Parathyroid adenoma (tissue), 2 donors: ENCODE results near the gene CD27.
A peak's percentile ranks its signal among the peaks of the same experiment; 100 is the strongest.

Source experiments
- H2AFZ ChIP-seq: fragments of 300-600 bp; sonication (generic); one replicate; pipeline ENCODE4 v1.7.0; 2017; ENCODE audit warnings: antibody characterized with exemption, mild to moderate bottlenecking
- H3K27ac ChIP-seq: fragments of 300-600 bp; sonication (generic); one replicate; pipeline ENCODE4 v1.7.0; 2017
- H3K27me3 ChIP-seq: fragments of 300-600 bp; sonication (generic); one replicate; pipeline ENCODE4 v1.7.0; 2017; ENCODE audit warnings: low read length; ENCODE audit not compliant: control insufficient read depth, insufficient read depth
- H3K36me3 ChIP-seq: fragments of 300-600 bp; sonication (generic); one replicate; pipeline ENCODE4 v1.7.0; 2017; ENCODE audit warnings: low read length; ENCODE audit not compliant: control insufficient read depth, insufficient read depth
- H3K4me1 ChIP-seq: fragments of 300-600 bp; sonication (generic); one replicate; pipeline ENCODE4 v1.7.0; 2017; ENCODE audit warnings: control low read depth
- H3K4me2 ChIP-seq: fragments of 300-600 bp; sonication (generic); one replicate; pipeline ENCODE4 v1.7.0; 2017; ENCODE audit warnings: low read length
- H3K4me3 ChIP-seq: fragments of 300-600 bp; sonication (generic); one replicate; pipeline ENCODE4 v1.7.0; 2017; ENCODE audit warnings: low read depth, low read length
- H3K79me2 ChIP-seq: fragments of 300-600 bp; sonication (generic); one replicate; pipeline ENCODE4 v1.7.0; 2017; ENCODE audit warnings: control low read depth
- H3K9ac ChIP-seq: fragments of 300-600 bp; sonication (generic); one replicate; pipeline ENCODE4 v1.7.0; 2017; ENCODE audit warnings: mild to moderate bottlenecking
- H3K9me3 ChIP-seq: fragments of 300-600 bp; sonication (generic); one replicate; pipeline ENCODE4 v1.7.0; 2017; ENCODE audit warnings: low read length; ENCODE audit not compliant: control insufficient read depth
- TF ChIP-seq, protein P1 (sequence below): fragments of 300-600 bp; sonication (generic); IDR thresholded peaks from one replicate; pipeline ENCODE4 v1.7.0; 2017; ENCODE audit warnings: antibody characterized with exemption, mild to moderate bottlenecking
- donor health status: primary hyperparathyroidism.

The CD27 gene

GRCh38 chr12:6468283-6468575 is 23.5 kb downstream of the CD27 start:
- Histone ChIP-seq H3K4me2 (no peak overlapping the region), H3K9ac (no peak overlapping the region), H2AFZ (no peak overlapping the region), H3K79me2 (no peaks in the 10 kb centered on the region), H3K27ac (no peak overlapping the region), H3K27me3 (no peaks in the 10 kb centered on the region), H3K4me3 (no peak overlapping the region), H3K4me1 (peaks cover 13% of the 10 kb centered on the region), H3K36me3 (no peaks in the 10 kb centered on the region), H3K9me3 (no peaks in the 10 kb centered on the region)
- TF ChIP-seq, protein P1, sequence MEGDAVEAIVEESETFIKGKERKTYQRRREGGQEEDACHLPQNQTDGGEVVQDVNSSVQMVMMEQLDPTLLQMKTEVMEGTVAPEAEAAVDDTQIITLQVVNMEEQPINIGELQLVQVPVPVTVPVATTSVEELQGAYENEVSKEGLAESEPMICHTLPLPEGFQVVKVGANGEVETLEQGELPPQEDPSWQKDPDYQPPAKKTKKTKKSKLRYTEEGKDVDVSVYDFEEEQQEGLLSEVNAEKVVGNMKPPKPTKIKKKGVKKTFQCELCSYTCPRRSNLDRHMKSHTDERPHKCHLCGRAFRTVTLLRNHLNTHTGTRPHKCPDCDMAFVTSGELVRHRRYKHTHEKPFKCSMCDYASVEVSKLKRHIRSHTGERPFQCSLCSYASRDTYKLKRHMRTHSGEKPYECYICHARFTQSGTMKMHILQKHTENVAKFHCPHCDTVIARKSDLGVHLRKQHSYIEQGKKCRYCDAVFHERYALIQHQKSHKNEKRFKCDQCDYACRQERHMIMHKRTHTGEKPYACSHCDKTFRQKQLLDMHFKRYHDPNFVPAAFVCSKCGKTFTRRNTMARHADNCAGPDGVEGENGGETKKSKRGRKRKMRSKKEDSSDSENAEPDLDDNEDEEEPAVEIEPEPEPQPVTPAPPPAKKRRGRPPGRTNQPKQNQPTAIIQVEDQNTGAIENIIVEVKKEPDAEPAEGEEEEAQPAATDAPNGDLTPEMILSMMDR: no peak

- Histone ChIP-seq H3K27me3 (no peaks in the 10 kb centered on the region), H3K9me3 (no peaks in the 10 kb centered on the region), H3K4me3 (peak overlapping the region; percentile 88), H3K9ac (no peak overlapping the region), H3K79me2 (no peaks in the 10 kb centered on the region), H3K4me2 (peak overlapping the region; percentile 97), H3K27ac (no peak overlapping the region), H2AFZ (no peak overlapping the region), H3K36me3 (no peaks in the 10 kb centered on the region), H3K4me1 (peaks cover 13% of the 10 kb centered on the region)
- TF ChIP-seq, protein P1: no peak
Observed at GRCh38 chr12:6469092-6469491, 24.3 kb downstream of the CD27 start.

DNA sequence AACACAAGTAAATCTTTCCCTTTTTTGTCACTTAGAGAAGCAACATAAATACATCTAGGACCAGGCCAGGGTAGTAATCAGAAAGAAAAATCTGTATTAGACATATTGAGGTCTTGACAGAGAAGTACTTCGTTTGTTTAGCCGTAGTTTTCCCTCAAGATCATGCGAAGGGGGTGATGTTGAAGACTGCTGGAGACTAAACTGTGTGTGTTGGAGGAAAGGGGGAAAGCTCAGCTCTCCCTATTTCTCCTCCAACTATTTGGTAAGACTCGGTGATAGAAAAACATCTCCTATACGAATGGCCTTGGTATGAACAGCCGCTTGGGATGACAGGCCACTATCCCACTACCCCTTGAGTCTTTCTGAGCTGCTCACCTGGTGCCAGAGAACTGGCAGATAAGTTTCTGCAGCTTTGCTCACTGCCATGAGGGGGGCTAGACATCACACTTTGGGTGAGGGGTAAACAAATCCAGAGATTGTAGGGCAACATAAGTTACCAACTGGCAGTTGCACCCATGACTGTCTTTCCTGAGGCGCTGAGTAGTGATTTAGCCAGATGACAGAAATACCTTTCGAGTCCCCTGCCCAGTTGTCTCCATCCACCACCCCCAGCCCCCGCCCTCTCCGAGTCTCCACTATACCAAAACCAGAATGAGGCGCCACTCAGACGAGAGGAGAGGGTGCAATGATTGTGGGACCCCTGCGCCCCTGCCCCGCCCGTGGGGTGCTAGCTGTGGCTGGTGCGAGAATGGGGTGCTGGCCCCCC is 25.0 kb downstream of the CD27 start:
- peak overlapping the region; percentile 83 for H3K27ac ChIP-seq
- H3K36me3 ChIP-seq: no peaks in the 10 kb centered on the region
- H3K4me1 ChIP-seq: peaks cover 13% of the 10 kb centered on the region
- no peaks in the 10 kb centered on the region for H3K9me3 ChIP-seq
- H3K9ac ChIP-seq: peak overlapping the region; percentile 13
- peak overlapping the region; percentile 93 for H2AFZ ChIP-seq
- H3K4me3 ChIP-seq: peak overlapping the region; percentile 88
- H3K27me3 ChIP-seq: no peaks in the 10 kb centered on the region
- H3K79me2 ChIP-seq: no peaks in the 10 kb centered on the region
- H3K4me2 ChIP-seq: peak overlapping the region; percentile 97
- TF ChIP-seq, protein P1: no peak

GRCh38 chr12:6470375-6471163 is 25.8 kb downstream of the CD27 start, which contains the start of gene VAMP1:
VAMP1 (minus strand) TSS chr12:6470677; CDS start chr12:6470531, 146 bp downstream.
- Histone ChIP-seq H3K36me3 (no peaks in the 10 kb centered on the region), H3K9ac (peak within 1 kb of the TSS; percentile 13), H2AFZ (peak within 1 kb of the TSS; percentile 93), H3K4me1 (peaks cover 13% of the 10 kb centered on the region), H3K9me3 (no peaks in the 10 kb centered on the region), H3K27ac (peak within 1 kb of the TSS; percentile 83), H3K27me3 (no peaks in the 10 kb centered on the region), H3K4me2 (peak within 1 kb of the TSS; percentile 97), H3K4me3 (peak within 1 kb of the TSS; percentile 88), H3K79me2 (no peaks in the 10 kb centered on the region)
- TF ChIP-seq, protein P1: no peak
